ENCODE results near the gene TNRC6C.
A peak's percentile ranks its signal among the peaks of the same experiment; 100 is the strongest.

TNRC6C gene, protein sequence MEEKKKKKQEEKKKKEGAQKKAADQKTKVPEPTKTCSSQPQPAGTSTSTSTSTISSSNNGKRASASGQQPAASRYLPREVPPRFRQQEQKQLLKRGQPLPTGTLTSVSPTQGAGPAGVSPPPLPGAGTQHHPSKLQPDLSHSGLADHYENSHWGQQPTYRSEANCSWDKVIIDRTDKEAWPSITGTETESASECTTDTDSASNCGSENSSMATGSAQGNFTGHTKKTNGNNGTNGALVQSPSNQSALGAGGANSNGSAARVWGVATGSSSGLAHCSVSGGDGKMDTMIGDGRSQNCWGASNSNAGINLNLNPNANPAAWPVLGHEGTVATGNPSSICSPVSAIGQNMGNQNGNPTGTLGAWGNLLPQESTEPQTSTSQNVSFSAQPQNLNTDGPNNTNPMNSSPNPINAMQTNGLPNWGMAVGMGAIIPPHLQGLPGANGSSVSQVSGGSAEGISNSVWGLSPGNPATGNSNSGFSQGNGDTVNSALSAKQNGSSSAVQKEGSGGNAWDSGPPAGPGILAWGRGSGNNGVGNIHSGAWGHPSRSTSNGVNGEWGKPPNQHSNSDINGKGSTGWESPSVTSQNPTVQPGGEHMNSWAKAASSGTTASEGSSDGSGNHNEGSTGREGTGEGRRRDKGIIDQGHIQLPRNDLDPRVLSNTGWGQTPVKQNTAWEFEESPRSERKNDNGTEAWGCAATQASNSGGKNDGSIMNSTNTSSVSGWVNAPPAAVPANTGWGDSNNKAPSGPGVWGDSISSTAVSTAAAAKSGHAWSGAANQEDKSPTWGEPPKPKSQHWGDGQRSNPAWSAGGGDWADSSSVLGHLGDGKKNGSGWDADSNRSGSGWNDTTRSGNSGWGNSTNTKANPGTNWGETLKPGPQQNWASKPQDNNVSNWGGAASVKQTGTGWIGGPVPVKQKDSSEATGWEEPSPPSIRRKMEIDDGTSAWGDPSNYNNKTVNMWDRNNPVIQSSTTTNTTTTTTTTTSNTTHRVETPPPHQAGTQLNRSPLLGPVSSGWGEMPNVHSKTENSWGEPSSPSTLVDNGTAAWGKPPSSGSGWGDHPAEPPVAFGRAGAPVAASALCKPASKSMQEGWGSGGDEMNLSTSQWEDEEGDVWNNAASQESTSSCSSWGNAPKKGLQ (N-terminal part only)

DNA sequence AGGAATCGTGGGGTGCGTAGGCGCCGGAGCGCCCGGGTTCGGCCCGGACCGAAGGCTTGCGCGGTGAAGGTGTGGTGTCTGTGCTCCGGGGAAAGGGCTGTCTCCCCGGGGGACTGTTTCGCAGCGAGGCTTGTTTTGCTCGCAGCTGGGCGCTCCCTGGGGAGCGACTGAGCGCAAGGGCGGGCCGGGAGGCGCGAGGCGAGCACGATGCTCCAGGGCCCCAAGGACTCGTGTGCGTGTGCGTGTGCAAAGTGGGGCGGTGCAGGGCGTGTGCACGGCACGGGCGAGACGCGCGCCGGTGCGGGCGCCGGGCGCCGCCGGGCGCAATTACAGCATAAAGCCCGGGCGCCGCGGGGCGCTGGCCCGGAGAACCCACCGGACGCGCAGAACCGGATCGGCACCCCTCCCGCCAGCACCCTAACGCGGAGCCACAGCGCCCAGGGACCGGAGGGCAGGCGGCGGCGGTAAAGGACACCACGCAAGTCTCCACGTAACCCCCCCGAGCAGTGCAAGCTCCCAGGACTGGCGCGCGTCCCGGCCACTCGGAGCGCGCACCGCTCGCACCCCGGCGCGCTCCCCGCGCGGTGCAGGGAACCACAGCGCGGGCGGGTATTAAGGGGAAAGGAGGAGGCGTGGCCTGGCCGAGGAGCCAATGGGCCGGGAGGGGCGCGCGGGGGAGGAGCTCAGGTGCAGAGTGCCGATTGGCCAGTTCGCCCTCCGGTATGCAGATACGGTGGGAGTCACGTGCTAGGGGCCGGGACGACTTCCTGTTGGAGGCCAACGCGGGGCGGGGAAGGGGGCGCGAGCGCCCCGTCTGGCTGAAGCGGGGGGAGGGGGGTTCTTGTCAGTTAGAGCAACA is at the start of gene TNRC6C:
TNRC6C (plus strand) TSS at position 847 of the 859 bp plus-strand sequence. CDS start 45,504 bp downstream, outside the sequence.
- peak; percentile 98 for DNase-seq

DNA sequence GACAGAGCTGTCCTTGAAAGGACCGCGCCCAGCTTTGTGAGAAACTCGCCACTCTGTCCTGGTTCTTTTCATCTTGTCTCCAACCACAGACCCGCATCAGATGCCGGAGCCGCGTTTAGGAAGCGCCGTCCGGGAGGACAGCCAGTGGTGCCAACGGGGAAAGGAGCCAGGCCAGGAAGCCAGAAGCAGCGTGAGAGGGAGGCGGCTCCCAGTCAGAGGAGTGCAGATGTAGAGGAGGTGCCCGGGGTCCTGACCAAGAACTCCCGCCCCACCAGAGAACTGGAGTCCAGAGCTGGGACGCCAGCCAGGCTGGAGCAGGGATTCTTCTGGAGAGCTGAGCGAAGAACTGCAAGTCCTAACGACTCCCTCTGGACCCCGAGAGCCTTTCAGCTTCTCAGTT is 49.3 kb upstream of the TNRC6C start:
- DNase-seq = no peak

DNA sequence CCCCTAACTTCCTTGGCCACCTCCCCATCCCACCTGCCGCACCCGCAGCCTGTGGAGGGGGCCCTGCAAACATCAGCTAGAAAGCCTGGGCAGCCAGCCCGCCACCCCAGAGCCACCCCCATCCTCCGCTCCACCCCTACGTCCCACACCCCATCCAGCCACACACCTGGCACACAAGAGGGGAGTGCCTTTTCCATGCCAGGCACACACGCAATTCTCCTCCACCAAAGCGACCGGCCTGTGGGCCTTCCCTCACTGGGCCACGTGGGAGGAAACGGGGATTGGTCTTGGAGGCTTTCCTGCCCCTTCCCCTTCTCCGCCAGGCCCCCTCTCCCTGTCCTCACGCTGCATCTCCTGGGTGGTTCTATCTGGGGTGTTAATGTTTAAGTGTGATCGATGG is 48.7 kb upstream of the TNRC6C start:
- DNase-seq = no peak

DNA sequence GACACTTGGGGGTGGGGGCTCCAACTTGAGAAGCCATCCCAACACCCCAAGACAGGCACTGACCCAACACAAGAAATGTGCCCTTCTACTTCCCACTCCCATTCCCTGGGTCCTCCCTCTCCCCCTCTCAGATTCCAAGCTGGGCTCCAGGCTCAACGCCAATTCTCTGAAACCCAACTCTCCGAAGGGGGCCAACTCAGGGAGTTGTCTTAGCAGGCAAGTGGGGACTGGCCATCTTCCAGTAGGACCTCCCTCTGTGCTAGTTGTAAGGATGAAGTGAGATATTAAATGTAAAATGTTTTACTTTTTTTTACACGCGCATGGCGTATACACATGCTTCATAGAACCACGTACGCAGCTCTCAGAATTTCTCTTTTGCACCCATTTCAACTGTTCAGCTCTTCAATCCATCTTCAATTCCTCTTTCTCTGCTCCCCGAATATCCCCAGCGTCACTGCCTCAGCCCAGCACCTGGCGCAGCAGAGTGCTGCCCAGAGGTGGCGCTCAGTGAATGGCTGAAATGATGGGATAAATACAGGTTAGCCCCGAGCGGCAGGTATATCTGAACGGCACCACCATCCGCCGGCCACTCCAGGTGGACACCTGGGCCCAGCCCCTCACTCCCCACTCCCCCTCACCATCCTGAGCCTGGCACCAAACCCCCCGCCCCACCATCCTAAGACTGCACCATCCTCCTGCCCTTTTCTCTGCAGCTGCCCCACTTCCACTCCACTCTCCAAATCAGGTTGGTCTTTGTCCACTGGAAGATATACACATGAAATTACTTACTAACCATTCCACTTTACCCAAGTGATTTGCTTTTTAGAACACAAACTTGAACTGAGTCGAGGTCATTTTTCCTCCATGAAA is 43.9 kb upstream of the TNRC6C start:
- peak; percentile 41 for DNase-seq

DNA sequence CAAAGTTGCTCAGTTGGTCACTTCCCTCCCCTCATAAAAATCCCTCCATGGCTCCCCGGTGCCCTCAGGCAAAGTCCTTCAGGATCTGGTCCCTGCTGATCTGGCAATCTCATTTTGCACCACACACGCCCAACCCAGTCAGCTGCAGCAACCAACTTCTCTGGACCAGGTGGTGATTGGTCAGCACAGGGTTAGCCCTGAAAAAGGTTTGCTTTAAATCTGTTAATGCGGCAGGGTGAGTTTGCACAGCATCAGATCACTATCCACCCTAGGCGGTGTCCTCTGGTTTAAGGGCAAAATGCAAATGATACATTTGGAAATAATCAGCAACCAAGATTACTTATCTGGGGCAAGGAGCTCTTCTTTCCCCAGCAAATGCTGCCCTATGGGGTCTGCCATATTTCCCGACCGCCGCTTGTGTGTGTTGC is 42.9 kb upstream of the TNRC6C start:
- DNase-seq = no peak

DNA sequence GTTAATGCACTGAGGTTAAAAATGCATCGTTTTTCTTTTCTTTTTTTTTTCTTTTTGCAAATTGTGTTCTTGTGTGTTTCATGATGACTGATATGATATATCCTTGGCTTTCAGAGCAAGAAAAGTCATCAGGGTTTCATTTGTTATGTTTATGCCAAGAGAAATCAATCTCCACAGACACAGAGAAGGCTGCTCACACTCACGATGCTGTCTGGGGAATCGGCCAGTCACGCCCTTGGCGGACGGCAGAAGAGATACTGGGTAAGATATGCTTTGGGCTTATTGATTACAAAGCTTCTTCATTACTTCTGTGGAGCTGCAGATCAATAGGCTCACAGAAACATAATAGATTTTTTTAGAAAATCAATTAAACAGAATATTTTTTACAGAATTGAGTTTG is 42.2 kb upstream of the TNRC6C start:
- DNase-seq = no peak

DNA sequence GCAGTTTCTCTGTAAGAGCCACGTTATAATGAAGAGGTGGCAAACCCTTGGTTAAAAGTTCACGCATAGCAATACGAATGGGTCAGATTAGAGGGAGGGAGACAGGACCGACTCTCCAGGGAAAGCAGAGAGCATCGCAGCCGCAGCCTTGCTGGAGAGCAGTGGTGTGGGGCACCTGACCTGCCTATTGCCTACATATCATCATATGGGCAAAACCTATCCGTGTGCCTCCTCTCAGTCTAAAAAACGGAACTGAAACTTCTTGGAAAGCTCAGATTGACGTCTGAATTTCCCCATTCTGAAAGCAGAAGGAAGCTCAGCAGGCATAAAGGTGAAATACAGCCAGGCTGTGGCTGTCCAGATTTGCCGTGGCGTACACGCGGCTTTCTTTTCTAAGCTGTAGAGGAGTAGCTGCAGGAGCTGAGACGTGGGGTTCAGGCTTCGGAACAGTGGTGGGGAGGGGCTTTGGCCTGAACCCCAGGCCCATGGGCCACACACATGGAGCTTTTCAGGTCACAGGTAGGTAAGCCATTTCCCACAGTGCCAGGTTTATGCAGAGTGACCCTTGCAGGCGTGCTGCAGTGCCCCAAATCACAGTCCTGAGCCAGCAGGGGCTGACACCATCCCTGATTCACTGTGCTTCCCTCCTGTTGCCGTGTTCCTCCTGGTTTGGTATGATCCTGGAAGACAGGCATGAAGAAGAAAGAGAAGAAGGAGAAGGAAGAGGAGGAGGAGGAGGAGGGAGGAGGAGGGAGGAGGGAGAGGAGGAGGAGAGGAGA is 41.6 kb upstream of the TNRC6C start:
- no peak for DNase-seq

DNA sequence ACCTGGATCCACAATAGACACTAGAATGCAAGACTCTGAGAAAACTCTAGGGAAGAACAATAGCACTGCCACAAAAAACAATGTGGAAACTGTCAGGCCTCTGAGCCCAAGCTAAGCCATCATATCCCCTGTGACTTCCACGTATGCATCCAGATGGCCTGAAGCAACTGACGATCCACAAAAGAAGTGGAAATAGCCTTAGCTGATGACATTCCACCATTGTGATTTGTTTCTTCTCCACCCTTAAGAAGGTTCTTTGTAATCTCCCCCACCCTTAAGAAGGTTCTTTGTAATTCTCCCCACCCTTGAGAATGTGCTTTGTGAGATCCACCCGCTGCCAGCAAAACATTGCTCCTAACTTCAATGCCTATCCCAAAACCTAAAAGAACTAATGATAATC is 39.2 kb upstream of the TNRC6C start:
- no peak for DNase-seq

DNA sequence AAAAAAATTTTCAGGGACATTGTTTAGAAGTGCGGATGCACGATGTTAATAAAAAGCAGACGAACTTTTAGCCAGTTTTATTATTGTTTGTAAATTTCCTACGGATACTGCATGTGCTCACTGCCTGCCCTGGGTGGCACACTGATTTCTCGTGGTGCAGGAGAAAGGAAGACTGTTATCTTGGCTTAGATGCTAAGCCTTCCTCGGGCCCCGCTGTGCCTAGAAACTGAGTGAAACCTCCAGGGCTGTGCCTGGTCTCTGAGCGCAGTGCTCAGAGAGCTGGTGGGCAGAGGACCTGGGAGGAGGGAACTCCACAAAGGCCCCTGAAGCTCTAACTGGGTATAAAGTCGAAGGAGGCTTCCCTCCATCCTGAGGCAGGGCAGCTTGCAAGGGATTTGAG is 35.4 kb upstream of the TNRC6C start:
- DNase-seq = no peak

DNA sequence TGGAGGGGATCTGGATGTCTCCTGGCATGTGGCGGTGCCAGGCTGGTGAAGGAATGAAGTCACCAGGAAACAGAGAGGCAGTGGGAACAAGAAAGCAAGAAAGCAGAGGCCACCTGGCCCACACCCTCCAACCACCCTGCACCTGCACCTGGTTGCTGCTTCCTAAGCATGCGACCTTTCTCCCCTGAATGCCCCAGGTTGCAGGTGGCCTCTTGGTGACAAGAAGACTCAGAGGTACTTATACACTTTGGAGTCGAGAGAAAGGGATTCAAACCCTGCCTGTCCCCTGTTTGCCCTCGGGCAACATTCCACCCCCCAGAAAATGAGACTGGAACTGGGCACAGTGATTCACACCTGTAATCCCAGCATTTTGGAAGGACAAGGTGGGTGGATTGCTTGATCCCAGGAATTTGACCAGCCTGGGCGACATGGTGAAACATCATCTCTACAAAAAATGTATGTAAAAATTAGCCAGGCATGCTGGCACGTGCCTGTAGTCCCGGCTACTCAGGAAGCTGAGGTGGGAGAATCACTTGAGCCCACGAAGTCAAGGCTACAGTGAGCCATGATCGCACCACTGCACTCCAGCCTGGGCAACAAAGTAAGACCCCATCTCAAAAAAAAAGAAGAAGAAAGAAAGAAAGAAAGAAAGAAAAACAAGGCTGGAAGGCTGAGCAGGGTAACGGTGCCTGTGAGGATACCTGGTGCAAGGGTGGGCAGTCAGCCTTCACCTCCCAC is 34.6 kb upstream of the TNRC6C start:
- no peak for DNase-seq

DNA sequence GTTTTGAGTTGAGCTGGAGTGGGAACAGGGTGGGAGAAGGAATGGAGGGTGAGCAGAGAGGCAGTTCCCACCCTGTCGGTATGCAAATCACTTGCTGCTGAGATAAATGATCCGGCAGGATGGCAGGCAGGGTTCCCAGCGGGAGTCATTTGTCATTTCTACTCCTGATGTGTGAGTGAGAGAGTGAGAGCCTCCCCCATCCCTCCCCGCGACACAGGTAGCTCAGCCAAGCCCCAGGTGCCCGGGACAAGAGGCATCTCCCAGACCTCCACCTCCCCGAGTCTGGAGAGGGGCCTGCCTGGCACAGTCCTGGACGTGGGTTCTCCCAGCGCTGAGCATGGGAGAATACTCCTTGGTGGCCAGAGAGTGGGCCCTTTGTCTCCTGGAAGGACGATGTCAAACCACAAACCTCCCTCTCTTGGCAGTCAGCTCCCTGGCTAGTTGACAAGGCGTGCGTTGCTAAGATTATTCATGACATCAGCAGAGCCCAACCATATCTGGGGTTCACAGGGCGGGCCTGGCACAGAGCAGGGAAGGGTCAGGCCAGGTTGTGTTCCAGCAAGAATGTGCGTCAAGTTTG is 33.7 kb upstream of the TNRC6C start:
- DNase-seq = peak; percentile 77

DNA sequence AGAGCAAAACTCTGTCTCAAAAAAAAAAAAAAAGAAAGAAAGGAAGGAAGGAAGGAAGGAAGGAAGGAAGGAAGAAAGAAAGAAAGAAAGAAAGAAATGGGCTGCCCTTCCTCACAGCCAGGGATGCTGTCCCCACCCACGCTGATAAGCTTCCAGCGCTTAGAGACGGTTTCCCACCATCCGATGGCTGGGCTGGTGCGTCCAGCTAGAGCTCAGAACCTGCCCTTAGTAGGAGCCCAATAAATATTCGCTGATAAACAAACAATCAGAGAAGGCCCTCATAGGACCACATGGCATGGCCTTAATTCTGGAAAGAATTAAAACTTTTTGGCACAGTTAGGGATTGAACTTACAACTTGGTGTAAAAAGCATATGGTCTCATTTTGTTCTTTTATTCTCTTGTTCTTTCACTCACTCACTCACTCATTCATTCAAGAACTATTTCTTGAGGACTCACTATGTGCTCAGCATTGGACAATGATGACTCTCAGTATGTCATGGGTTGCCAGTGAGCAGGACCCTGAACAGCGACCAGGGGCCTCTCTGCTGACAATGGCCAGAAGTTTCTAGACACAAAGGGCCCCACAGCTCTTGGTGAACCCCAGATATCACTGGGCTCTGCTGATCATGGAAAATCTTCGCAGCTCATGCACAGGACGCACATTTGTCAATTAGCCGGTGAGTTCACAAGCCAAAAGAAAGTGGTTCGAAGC is 32.5 kb upstream of the TNRC6C start:
- DNase-seq = no peak

DNA sequence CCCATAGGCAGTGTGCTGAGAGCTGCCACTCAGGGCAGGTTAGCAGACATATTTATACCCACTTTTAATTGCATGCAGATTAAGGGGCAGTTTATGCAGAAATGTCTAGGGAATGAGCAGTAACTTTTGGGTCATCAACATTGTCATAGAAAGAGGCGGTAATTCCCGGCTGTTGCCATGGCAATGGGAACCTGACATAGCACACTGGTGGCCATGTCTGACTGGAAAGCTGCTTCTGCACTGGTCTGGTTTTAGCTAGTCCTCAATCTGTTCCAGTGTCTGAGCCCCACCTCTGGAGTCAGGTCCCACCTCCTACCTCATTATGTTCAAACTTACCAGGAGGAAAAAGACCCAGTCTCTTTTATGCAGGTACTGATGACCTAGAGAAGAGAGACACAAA is 31.5 kb upstream of the TNRC6C start:
- no peak for DNase-seq

DNA sequence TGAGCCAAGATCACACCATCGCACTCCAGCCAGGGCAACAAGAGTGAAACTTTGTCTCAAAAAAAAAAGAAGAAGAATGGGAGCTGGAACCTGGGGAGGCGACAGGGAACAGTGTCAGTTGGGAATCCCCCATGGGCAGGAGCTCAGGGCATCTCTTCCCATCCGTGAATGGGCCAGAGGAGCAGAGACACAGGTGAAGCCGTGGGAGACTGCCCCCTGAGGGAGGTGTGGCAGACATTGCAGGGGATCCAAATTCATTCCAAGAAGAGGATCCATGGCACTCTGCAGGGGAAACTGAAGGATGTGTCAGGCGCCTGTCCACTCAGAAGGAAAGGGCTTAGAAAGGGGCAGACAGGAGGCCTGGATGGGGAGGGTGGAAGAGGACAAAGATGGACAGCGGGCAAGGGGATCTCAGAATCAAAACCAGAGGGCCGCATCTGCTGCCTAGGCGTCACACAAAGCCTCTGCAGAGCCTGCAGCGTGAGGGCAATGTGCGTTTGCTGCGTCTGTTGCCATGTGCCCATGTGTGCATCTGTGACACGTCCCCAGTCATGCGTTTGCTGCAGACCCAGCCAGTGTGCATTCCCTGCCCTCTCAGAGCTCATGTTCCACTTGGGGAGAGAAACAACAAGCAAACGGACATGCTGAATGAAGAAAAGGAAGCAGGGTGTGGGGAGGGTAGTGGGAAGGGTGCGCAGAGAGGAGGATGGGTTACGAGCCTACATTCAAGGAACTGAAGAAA is 30.6 kb upstream of the TNRC6C start:
- no peak for DNase-seq

DNA sequence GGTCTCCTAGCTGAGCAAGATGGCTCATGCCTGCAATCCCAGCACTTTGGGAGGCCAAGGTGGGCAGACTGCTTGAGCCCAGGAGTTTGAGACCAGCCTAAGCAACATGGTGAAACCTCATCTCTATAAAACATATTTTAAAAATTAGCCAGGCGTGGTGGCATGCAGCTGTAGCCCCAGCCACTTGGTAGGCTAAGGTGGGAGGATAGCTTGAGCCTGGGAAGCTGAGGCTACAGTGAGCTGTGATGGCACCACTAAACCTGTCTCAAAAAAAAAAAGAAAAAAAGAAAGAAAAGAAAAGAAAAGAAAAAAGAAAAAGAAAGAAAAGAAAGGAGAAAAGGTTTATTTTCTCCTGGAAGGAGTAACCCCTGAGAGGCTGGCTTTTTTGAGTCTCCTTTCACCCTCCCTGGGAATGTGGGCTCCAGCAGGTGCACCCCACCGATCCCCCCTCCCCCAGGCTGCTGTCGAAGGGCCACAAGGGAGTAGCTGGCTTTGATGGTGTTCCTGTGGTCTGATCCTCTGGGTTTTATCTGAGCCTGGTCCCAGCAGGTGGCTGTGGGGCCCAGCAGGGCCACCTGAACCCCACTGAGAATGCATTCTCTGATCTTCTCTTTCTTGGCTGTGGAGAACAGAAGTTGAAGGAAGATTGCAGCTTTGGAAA is 29.9 kb upstream of the TNRC6C start:
- no peak for DNase-seq

DNA sequence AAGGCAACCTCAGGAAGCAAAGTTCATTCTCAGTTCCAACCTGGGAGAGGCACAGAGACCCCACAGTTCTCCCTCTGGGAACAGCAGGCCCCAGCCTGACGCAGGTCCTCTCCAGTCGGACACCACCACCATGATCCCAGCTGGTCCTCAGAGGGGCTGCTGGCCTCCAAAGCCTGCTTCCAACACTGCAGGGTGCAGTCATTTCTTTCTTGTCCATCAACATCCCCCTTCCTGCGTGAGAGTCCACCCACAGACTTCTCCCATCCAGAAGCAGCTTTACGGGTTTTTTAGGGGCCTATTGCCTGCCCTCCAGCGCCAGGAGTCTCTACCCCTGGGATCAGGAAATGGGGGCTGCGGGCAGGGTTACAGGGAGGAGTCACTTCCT is 29.3 kb upstream of the TNRC6C start:
- DNase-seq = no peak

DNA sequence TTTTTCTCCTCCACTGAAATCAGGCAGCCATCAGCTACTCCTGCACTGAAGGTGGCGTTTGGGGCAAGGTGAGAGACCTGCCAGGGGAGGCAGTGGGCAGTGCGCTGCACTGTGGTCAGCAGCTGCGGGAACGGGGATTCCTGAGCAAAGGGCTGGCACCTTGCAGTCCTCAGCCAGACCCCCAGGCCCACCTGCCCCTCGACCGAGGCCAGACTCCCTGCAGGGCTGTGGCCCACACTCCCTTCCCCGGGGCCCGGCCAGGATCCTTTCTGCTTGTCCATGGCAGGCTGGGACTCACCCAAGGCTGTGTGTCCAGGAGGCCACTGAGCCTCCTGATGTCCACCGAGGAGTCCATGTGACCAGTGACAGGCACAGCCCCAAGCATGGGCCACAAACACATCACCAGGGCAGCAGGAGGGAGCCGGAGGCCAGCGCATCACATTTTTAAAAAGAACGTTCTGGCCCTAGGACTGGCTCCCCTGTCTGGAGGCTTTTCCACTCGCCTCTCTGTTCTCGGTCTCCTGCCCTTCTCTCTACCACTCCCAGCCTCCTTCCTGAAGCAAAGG is 28.5 kb upstream of the TNRC6C start:
- DNase-seq = no peak

Data from NCI-H526 treated with DMSO at 0.1 percent for 48 hours (cell line).